PC-3 (cell line): ENCODE results near the gene KIF17. TPM values are rescaled to one million over a fixed set of nuclear protein-coding genes. Genes with fewer than 3 reads are reported as not detected.

Experiments used
- ATAC-seq: fragments of 200-7000 bp; cut with Tn5 transposase; 2 replicates; pipeline ENCODE4 v1.9.1; 2020; ENCODE audit warnings: mild to moderate bottlenecking, moderate library complexity
- BruUV-seq: library from RNA; stranded (reverse); fragments of 400-500 nt; replicated peaks from 2 replicates; lab custom pipeline; 2021; lab: Mats Ljungman, UMichigan
- CTCF ChIA-PET: fragments of 300-600 bp; sonication (Branson Sonifier 250); formaldehyde crosslinking; loops from one replicate; lab custom pipeline; 2022; ENCODE audit warnings: antibody characterized with exemption; lab: Charles Lee
- POLR2A ChIA-PET: fragments of 300-600 bp; sonication (Branson Sonifier 250); formaldehyde crosslinking; loops from one replicate; lab custom pipeline; 2022; ENCODE audit warnings: antibody characterized with exemption; ENCODE audit not compliant: unreplicated experiment; lab: Charles Lee
- DNase-seq: peaks from one replicate; pipeline ENCODE4 v3.0.0-alpha.2; 2015
- H2AFZ ChIP-seq: fragments of 300-600 bp; sonication (generic); 2 replicates; pipeline ENCODE4 v1.6.0; 2016; ENCODE audit warnings: antibody characterized with exemption, low read length
- H3F3A ChIP-seq: fragments of 300-600 bp; sonication (generic); one replicate; pipeline ENCODE4 v1.6.0; 2017; ENCODE audit warnings: antibody characterized with exemption, low read length, control low read depth, mild to moderate bottlenecking; ENCODE audit not compliant: unreplicated experiment
- H3K27ac ChIP-seq: fragments of 300-600 bp; sonication (generic); 2 replicates; pipeline ENCODE4 v1.5.1; 2016; ENCODE audit warnings: mild to moderate bottlenecking, low read length
- H3K27me3 ChIP-seq: fragments of 300-600 bp; sonication (generic); 2 replicates; pipeline ENCODE4 v1.6.1; 2016; ENCODE audit warnings: low read length, mixed read lengths
- H3K36me3 ChIP-seq: fragments of 300-600 bp; sonication (generic); 2 replicates; pipeline ENCODE4 v1.6.1; 2016; ENCODE audit warnings: low read depth, mixed run types, low read length, mixed read lengths
- H3K4me1 ChIP-seq: fragments of 300-600 bp; sonication (generic); 2 replicates; pipeline ENCODE4 v1.5.1; 2016; ENCODE audit warnings: low read length; ENCODE audit not compliant: insufficient read depth
- H3K4me2 ChIP-seq: fragments of 300-600 bp; sonication (generic); 2 replicates; pipeline ENCODE4 v1.6.0; 2016; ENCODE audit warnings: low read length
- H3K4me3 ChIP-seq: fragments of 300-600 bp; sonication (generic); 2 replicates; pipeline ENCODE4 v1.5.1; 2016; ENCODE audit warnings: mild to moderate bottlenecking, low read length, mixed read lengths
- H3K79me2 ChIP-seq: fragments of 300-600 bp; sonication (generic); 2 replicates; pipeline ENCODE4 v1.6.1; 2017; ENCODE audit warnings: low read length, mixed read lengths
- H3K9ac ChIP-seq: fragments of 300-600 bp; sonication (generic); 2 replicates; pipeline ENCODE4 v1.6.0; 2016; ENCODE audit warnings: mild to moderate bottlenecking, low read length
- H3K9me2 ChIP-seq: fragments of 300-600 bp; sonication (generic); replicated peaks from 2 replicates; pipeline ENCODE4 v1.6.1; 2016; ENCODE audit warnings: mixed run types, low read length, mixed read lengths
- H3K9me3 ChIP-seq: fragments of 300-600 bp; sonication (generic); 2 replicates; pipeline ENCODE4 v1.6.1; 2016; ENCODE audit warnings: low read length, mixed read lengths
- H4K20me1 ChIP-seq: fragments of 300-600 bp; sonication (generic); 2 replicates; pipeline ENCODE4 v1.6.1; 2016; ENCODE audit warnings: low read length, mixed read lengths
- EZH2 ChIP-seq: fragments of 300-600 bp; sonication (generic); IDR thresholded peaks from one replicate; pipeline ENCODE4 v1.6.1; 2017; ENCODE audit warnings: antibody characterized with exemption, mild to moderate bottlenecking, low read length; ENCODE audit not compliant: unreplicated experiment
- EZH2phosphoT487 ChIP-seq: fragments of 300-600 bp; sonication (generic); IDR thresholded peaks from 2 replicates; pipeline ENCODE4 v1.6.1; 2018; ENCODE audit warnings: mild to moderate bottlenecking, antibody characterized with exemption, low read length, borderline replicate concordance
- intact Hi-C: fragments of 100-400 bp; cut with micrococcal nuclease; formaldehyde crosslinking; loops from 2 replicates; pipeline ENCODE4 v1.9.0; 2023
- total RNA-seq: library from RNA; depleted of rRNA; stranded (reverse); fragments of >200 nt; gene quantifications from 2 replicates; pipeline ENCODE4 v1.2.3, GENCODE V29; 2014
- TF ChIP-seq, protein P1 (sequence below): fragments of 300-600 bp; sonication (generic); conservative IDR thresholded peaks from 2 replicates; pipeline ENCODE4 v1.5.1; 2017; ENCODE audit warnings: antibody characterized with exemption, low read depth, mild to moderate bottlenecking, low read length

Gene KIF17
- total RNA-seq, 1 experiment from 2014 or later, result 0.33 TPM

DNA sequence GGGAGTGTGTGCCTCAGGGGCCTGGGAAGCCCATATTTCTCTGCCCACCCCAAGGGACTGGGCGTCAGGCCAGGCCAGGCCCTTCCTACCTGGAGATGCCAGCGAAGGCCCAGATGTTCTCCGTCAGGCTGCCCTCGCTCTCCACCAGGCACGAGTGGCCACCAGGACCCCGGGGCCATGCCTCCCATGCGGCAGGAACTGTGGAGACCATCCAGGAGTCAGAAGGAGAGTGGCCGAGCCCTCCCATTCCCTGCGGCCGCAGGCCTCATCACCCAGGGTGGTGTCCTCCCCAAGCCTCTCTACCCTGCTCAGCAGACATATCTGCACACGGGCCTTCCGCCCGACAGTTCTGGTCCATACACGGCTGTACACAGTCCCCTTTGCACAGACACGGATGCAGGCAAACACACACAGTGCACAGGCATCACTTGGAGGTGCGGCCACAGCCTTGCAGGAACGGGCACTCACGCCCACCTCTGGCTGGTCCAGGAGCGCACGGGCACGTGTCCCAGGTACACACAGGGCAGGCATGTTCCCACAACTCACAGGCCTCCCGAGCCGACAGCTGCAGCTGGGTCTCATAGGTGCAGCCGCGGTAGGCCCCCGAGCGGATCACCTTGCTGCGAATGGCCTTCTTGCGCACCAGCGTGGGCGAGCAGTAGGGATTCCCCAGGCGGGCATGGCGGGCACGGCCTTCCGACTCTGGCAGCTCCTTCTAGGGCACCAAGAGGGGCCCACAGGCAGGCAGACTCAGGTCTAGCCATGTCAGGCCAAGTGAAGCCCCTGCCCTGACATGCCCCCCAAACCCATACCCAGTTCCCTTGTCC is 5.9 kb upstream of the KIF17 start:
- Histone ChIP-seq H3K4me3 (no peak overlapping the region), H3F3A (no peaks in the 10 kb centered on the region), H3K9me2 (no peaks in the 10 kb centered on the region), H3K36me3 (no peaks in the 10 kb centered on the region), H3K4me1 (peaks cover 2% of the 10 kb centered on the region; the same call in 1 of the 2 replicates), H3K9me3 (no peaks in the 10 kb centered on the region), H3K27ac (no peak overlapping the region), H2AFZ (no peak overlapping the region), H3K9ac (no peak overlapping the region), H4K20me1 (no peaks in the 10 kb centered on the region), H3K4me2 (no peak overlapping the region), H3K79me2 (no peaks in the 10 kb centered on the region), H3K27me3 (no peaks in the 10 kb centered on the region)
- ChIA-PET POLR2A (no interaction called here), CTCF (no interaction called here)
- BruUV-seq, result no TSS peak
- intact Hi-C loops, result no loop called here
- no peak for DNase-seq
- TF ChIP-seq EZH2phosphoT487 (no peak), EZH2 (no peak)
- TF ChIP-seq, protein P1, sequence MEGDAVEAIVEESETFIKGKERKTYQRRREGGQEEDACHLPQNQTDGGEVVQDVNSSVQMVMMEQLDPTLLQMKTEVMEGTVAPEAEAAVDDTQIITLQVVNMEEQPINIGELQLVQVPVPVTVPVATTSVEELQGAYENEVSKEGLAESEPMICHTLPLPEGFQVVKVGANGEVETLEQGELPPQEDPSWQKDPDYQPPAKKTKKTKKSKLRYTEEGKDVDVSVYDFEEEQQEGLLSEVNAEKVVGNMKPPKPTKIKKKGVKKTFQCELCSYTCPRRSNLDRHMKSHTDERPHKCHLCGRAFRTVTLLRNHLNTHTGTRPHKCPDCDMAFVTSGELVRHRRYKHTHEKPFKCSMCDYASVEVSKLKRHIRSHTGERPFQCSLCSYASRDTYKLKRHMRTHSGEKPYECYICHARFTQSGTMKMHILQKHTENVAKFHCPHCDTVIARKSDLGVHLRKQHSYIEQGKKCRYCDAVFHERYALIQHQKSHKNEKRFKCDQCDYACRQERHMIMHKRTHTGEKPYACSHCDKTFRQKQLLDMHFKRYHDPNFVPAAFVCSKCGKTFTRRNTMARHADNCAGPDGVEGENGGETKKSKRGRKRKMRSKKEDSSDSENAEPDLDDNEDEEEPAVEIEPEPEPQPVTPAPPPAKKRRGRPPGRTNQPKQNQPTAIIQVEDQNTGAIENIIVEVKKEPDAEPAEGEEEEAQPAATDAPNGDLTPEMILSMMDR, result no peak
- ATAC-seq, result no peak

GRCh38 chr1:20723159-20723536 is 5.3 kb upstream of the KIF17 start:
- TF ChIP-seq EZH2phosphoT487, result no peak
- no peak for TF ChIP-seq EZH2
- TF ChIP-seq, protein P1, result no peak
- H3K9ac ChIP-seq, result no peak overlapping the region
- H3K27me3 ChIP-seq, result no peaks in the 10 kb centered on the region
- H3F3A ChIP-seq, result no peaks in the 10 kb centered on the region
- BruUV-seq, result no TSS peak
- no peak overlapping the region for H3K4me3 ChIP-seq
- H3K27ac ChIP-seq, result no peak overlapping the region
- CTCF ChIA-PET, result no interaction called here
- intact Hi-C loops, result no loop called here
- H3K36me3 ChIP-seq, result no peaks in the 10 kb centered on the region
- no peaks in the 10 kb centered on the region for H3K9me3 ChIP-seq
- no peaks in the 10 kb centered on the region for H4K20me1 ChIP-seq
- ATAC-seq, result no peak
- H3K79me2 ChIP-seq, result no peaks in the 10 kb centered on the region
- H3K4me2 ChIP-seq, result no peak overlapping the region
- no peak for DNase-seq
- POLR2A ChIA-PET, result no interaction called here
- H2AFZ ChIP-seq, result no peak overlapping the region
- H3K4me1 ChIP-seq, result peaks cover 2% of the 10 kb centered on the region; the same call in 1 of the 2 replicates
- no peaks in the 10 kb centered on the region for H3K9me2 ChIP-seq
